Skin epidermis (tissue), 12 donors: ENCODE measurements around the gene ASPSCR1.
"Not testable (repeated sequence)": the region's sequence is repeated elsewhere in the genome, so short reads cannot be mapped to it uniquely, and the experiment has no call there.

Experiments
- H3K27ac ChIP-seq, 21 experiments: fragments of 200-600 bp; sonication (generic) in 11 of 21; one replicate each; pipeline ENCODE4 v1.5.0; 2020; ENCODE audit warnings: mild to moderate bottlenecking in 3 of 21, inconsistent platforms in 2 of 21, moderate library complexity in 2 of 21
- H3K4me3 ChIP-seq, 7 experiments: fragments of 200-600 bp; sonication (generic) in 2 of 7; one replicate each; pipeline ENCODE4 v1.5.0; 2020; ENCODE audit warnings: inconsistent platforms in 2 of 7, mild to moderate bottlenecking in 2 of 7, moderate library complexity in 1 of 7

ASPSCR1 gene

GRCh38 chr17:81976332-81977210 is 858 bp upstream of the ASPSCR1 start:
- Histone ChIP-seq H3K27ac (peak overlapping the region; percentile 69 to 98 (median 95)), H3K4me3 (peak overlapping the region; percentile 51 to 96 (median 80))

- Histone ChIP-seq H3K27ac (peak overlapping the region in 5 of 21 experiments; percentile 85 to 97 (median 95)), H3K4me3 (peak overlapping the region; percentile 51 to 96 (median 80))
These were observed 1.3 kb downstream of the ASPSCR1 start for GRCh38 chr17:81978524-81979298.

- H3K27ac ChIP-seq: no peak overlapping the region
- no peak overlapping the region for H3K4me3 ChIP-seq
These were observed 2.7 kb downstream of the ASPSCR1 start for GRCh38 chr17:81980122-81980521.

- H3K27ac ChIP-seq: no peak overlapping the region
- H3K4me3 ChIP-seq: no peak overlapping the region
These were observed 3.4 kb downstream of the ASPSCR1 start for GRCh38 chr17:81980707-81981343.

DNA sequence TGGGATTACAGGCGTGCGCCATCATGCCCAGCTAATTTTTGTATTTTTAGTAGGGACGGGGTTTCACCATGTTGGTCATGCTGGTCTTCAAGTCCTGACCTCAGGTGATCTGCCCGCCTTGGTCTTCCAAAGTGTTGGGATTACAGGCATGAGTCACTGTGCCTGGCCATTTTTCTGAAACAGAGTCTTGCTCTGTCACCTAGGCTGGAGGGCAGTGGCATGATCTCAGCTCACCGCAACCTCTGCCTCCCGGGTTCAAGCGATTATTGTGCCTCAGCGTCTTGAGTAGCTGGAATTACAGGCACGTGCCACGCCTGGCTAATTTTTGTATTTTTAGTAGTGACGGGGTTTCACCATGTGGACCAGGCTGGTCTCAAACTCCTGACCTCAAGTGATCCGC is 4.1 kb downstream of the ASPSCR1 start:
- not testable (repeated sequence) for H3K4me3 ChIP-seq, H3K27ac ChIP-seq

DNA sequence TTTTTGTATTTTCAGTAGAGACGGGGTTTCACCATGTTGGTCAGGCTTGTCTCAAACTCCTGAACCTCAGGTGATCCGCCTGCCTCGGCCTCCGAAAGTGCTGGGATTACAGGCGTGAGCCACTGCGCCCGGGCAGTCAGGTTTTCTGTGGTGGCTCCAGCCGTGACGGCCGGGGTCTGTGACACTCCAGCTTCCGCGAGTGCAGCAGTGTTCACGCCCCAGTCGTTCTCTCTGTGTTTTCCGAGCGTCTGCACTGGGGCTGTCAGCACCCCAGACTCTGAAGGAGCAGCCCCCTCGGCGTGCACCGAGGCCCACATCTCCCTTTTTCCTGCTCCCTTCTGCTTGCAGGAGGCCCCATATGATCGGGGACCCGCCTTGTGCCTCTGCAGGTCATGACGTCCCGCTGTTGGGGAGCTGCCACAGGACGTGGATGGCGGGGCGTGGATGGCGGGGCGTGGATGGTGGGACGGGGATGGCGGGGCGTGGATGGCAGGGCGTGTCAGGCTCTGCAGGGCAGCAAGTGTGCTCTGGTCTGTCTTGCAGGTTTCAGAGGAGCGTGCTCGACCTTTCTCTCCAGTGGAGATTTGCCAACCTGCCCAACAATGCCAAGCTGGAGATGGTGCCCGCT is 5.7 kb downstream of the ASPSCR1 start:
- Histone ChIP-seq H3K4me3 (no peak overlapping the region), H3K27ac (no peak overlapping the region)

GRCh38 chr17:81983639-81984373 is 6.4 kb downstream of the ASPSCR1 start:
- no peak overlapping the region for H3K27ac ChIP-seq
- no peak overlapping the region for H3K4me3 ChIP-seq

DNA sequence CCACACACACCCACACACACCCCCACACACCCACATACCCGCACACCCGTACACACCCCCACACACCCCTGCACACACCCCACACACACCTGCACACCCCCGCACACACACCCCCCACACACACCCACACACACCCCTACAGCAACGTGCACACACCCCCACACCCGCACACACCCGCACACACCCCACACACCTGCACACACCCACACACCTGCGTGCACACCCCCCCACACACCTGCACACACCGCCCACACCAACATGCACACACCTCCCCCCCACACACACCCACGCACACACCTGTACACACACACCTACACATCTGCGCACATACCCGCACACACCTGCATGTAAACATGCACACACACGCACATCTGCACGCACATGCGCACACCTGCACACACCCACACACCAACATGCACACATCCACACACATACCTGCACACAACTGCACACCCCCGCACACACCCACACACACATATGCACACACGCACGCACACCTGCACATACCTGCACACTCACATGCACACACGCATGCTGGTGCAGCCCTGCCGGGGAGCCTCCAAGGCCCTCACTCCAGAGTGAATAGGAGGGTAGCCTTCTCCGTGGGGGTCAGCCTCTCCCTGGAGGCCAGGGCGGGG is 7.5 kb downstream of the ASPSCR1 start:
- Histone ChIP-seq H3K4me3 (no peak overlapping the region), H3K27ac (no peak overlapping the region)

DNA sequence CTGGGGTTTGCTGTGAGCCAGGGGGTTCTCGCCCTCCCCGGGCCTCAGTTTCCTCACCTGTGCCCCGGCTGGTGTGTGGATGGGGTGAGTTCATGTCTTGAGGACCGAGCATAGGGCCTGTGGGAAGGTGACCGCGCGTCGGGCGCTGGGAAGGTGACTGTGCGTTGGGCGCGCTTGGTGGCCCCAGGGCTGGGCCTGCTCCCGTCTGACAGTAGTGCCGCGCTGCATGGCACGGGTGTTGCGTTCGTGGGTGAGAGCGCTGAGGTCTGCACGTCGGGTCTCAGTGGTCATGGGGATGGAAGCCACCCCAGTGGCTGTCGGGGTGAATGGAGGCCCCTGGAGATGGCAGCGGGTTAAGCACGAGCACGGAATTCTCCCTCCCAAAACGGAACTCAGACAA is 9.2 kb downstream of the ASPSCR1 start:
- no peak overlapping the region for H3K27ac ChIP-seq

GRCh38 chr17:81987161-81987770 is 9.8 kb downstream of the ASPSCR1 start:
- Histone ChIP-seq H3K4me3 (no peak overlapping the region), H3K27ac (no peak overlapping the region)

More for the DNA sequence above, 9.2 kb downstream of the ASPSCR1 start:
- no peak overlapping the region for H3K4me3 ChIP-seq

DNA sequence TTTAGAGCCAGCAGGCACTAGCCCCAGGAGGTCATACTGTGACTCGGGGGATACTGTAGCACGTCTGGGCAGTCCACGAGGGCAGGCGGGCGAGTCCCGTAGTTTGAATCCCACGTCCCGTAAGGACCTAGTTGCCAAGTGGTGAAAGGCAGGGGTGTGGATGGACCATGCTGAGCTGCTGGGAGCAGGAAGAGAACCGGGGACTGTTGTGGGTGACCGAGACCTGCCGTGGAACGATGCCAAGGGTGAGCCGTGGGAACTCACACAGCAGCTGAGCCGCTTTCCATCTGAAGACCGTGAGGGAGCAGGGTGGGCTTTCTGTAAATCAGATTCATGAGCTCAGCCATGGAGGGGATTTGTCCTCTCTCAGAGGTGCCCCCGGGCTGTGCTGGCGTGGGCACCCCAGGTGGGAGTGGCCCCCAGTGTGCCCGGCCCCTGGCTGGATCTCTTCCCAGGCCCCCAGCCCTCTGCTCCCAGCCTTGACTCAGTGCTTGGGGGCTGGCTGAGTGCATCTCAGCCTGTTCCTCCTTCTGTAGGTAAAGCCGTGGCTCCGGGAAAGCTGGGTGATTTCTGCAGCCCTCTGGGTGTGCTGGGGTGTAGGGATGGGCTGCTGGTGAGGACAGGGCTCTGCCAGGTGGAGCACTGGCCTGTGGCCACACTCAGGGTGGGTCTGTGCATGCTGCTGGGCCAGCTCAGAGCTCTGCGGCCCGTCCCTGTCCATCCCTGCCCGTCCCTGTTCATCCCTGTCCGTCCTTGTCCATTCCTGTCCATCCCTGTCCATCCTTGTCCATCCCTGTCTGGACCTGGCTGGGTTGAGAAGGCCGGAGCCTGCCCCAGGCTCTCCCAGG is 13.6 kb downstream of the ASPSCR1 start:
- Histone ChIP-seq H3K27ac (peak overlapping the region in 6 of 21 experiments; percentile 37 to 61 (median 42)), H3K4me3 (no peak overlapping the region)

DNA sequence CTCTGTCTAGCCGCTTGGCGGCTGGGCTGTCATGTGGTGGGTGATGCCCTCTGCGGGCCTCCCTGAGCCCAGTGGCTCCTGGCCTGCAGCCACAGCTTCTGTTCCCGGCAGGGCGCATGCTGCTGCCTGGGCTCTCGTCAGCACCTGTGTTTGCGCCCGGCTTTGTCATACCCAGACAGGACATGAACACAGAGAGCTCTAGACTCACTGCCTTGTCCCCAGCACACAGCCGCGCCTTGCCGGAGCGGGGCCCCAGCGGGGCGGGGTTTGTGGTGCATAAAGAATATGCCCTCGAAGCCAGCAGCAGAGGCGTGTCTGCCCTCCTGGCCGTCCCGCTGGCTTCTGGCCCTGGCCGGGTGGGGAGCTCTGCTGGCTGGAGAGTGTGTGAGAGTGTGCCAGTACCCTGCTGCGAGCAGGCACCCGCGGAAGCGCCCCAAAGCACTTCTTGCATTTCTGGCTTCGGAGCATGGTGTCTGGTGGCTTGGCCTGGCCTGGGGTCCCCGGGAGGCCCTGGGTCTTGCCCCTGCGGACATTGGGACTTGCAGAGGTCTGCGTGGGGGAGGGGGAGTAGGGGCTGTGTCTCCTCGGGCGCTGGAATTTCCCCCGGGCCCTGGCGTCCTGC is 14.4 kb downstream of the ASPSCR1 start:
- Histone ChIP-seq H3K4me3 (peak overlapping the region in 1 of 7 experiments; percentile 16), H3K27ac (peak overlapping the region in 8 of 21 experiments; percentile 37 to 65 (median 42))

DNA sequence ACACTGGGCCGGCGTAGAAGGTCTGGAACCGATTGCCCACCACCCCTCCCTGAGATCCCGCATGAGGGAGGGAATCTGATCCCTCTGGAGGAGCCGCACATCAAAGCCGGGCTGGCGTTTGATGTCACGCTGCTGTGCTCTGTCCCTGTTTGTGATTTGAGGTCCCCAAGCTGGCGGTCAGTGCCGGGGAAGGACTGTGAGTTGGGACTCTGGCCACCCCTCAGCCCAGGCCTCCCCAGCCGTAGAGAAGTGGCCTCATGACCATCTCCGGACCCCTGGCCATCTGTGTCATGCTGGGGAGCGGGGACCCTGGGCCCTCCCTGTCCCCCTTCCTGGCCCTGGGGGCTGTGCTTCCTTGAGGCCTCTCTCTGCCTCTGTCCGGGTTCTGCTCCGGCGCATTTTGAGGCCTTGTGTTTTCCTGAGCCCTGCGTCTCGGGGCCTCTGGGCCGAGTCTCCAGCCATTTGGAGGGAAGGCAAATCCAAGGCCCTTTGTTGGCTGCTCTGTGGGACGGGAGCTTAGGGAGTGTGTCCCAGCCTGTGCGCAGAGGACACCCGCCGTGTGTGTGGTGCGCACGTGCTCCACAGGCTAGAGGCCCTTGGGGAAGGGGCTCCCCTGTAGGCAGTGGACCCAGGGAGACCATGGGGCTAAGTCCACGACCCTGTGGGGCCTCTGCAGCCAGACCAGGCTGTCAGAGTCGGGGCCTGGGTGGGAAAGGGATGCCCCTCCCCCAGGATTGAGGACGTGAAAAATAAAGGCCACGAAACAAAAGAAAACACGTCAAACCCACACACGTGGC is 15.1 kb downstream of the ASPSCR1 start:
- peak overlapping the region in 1 of 7 experiments; percentile 16 for H3K4me3 ChIP-seq

DNA sequence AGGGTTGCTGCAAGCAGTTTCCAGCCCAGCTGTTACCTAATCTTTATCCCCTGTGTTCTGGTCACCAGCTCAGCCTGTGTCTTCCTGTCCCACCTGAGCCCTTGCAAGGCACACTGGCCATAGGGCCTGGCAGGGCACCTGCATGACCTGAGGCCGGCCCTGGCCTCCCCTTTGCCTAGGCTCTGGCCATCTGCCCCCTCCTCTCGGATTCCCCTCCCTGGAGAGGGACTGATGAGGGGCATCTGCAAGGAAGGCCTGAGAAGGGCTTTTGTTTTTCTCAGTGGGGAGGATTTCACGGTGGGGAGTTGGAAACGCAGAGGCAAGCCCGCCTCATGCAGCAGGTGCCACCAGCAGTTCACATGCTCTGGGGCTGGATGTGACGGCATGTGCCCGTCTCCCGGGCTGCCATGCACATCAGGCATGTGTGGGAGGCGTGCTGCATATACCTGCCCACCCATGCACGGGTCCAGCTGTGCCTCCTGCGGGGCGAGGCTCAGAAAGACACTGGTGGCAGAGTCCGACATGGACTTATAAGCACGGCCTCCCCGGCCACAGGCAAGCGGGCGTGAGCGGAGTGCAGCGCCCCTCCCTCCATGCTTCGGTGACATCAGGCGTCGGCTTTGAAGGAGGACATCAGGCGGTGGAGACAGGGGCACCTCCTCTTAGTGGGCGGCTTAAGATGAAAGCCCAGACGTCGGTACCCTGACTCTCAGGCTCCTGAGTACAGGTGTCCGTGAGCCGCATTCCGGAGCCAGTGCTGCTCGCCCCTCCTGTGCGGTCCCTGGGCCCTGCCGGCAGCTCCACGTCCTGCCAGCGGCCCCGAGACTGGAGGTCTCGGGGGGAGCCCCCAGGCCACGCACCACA is 16.5 kb downstream of the ASPSCR1 start:
- H3K27ac ChIP-seq: no peak overlapping the region
- no peak overlapping the region for H3K4me3 ChIP-seq

More for the DNA sequence above, 15.1 kb downstream of the ASPSCR1 start:
- peak overlapping the region in 8 of 21 experiments; percentile 31 to 65 (median 40) for H3K27ac ChIP-seq
